8988T (cell line): Measurements from ENCODE around the gene ZNF341.

Experiments
- DNase-seq: peaks from one replicate; pipeline ENCODE4 v3.0.0; 2011

Gene ZNF341

DNA sequence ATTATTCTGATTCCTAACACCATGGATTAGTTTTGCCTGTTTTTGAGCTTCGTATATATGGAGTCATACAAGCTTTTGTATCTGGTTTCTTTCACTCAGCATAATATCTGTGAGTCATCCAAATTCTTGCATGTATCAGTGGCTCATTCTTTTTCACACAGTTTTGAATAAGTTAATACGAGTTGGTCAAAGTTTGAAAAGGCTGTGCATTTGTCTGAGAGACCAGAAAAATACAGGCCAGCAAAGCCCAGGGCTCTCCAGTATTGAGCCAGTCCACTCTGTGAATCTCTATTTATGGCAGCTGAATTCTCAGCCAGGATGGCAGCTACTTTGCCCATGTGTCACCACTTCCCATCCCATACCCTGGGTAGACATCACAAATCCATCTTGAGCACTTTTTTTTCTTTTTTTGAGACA is 72.1 kb downstream of the ZNF341 start:
- no peak for DNase-seq

DNA sequence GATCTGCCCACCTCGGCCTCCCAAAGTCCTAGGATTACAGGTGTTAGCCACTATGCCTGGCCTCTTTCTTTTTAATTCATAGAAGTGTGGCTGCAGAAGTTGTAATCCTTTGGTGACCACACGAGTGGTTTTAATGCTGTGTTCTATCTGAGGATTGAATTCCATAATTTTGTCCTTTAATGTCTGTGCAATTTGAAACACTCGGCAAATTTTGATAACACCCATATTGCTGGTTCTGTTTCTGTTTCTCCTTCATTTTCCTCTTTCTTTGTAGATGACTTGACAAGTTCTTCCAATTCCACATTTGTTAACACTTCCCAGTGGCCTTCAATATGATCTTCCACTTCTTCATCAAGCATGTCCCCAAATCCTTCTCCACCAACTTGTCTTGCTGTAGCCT is 76.6 kb downstream of the ZNF341 start:
- no peak for DNase-seq

DNA sequence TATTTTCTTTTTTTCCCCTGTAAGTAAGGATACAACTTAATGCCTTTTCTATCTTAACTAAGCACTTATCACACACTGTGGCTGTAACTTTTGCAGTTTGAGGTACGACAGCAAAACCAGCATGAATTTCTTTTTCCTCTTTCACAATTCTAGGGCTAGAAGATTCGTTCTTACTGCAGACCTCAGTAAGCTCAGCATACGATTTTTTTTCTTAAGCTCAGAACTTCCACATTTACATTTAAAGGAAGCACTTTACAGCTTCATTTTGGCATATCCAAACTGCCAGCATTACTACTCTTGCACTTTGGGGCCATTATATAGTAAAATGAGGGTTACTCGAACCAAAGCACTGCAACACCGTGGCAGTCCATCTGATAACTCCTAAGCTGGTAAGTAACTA is 78.5 kb downstream of the ZNF341 start:
- DNase-seq: no peak

DNA sequence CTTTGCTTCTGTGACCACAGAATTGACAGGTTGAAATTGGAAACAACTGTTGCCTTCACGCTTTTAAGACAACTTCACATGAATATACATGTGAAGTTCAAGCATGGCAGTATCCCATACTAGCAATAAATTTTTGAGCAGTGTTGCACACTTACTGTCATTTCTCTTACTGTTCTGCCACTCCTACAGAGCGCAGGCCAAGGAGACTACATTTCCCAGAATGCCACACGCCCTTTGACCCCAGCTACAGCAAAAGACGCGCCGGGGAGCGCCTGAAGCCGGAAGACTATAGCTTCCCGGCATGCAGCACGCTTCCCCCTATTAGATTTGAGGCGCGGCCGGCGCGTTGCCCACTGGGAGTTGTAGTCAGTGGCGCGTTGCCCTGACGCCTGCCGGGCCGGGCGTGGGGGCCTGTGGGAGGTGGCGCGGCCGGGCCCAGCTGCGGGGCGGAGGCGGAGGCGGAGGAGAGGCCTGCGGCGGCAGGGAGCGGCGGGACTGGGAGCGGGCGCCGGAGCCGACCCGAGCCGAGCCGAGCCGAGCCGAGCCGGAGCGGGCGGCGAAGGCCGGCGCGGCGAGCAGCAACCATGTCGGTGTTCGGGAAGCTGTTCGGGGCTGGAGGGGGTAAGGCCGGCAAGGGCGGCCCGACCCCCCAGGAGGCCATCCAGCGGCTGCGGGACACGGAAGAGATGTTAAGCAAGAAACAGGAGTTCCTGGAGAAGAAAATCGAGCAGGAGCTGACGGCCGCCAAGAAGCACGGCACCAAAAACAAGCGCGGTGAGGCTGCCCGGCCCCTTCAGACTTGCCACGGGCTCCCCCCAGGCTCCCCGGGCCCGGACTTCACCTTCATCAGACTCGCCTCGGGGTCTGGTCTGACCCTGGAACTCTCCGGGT is 79.3 kb downstream of the ZNF341 start, which contains the start of gene CHMP4B:
Gene CHMP4B (plus strand): TSS at position 464 of the 891 bp plus-strand sequence. CDS start 121 bp downstream, at position 585.
- DNase-seq: peak; percentile 90

DNA sequence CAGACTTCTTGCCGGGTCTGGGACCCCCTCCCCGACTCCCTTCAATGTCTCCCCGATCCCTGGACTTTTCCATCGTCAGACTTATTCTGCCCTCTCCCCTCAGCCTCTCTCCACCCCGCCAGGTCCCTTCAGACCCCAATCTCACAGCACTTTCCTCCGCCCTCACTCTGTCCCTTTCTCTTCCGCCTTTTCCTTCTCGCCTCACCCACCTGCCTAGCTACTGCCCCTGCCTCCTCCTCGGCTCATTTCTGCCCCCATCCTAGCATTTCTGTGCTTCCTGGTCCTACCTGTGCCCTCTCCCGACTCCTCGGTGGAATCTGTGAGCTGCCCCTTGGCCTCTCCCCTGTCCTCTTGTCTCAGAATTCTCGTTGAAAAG is 80.0 kb downstream of the ZNF341 start:
- DNase-seq: no peak

DNA sequence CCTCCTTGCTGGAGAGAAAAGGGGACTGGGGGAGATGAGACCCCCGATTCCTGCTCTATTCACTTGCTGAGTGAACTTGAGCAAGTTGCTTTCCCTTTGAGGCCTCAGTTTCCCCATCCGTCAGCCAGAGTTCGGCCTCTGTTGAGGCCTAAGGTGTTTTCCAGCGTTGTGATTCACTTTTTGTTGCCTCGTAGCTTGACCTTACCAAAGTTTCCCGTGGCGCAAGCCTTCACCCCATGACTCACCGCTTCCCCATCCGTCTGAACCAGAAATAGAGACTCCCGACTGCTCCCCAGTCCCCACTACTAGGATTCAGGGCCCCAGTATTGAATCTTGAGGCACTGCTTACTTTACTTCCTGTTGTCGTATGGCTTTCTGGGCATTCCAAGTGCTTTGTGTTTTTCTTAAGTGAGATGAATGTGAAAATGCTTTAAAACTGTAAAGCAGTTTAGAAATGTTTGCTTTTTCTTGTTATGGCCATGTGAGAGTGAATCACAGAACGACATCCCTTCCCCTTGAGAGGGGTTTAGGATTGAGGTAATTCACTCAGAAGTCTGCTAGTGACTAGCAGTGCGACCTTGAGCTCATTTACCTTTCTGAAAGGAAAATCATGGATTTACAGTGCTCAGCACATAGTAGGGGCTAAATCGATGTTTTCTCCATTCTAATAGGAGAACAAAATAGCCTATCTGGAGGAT is 80.5 kb downstream of the ZNF341 start:
- no peak for DNase-seq

DNA sequence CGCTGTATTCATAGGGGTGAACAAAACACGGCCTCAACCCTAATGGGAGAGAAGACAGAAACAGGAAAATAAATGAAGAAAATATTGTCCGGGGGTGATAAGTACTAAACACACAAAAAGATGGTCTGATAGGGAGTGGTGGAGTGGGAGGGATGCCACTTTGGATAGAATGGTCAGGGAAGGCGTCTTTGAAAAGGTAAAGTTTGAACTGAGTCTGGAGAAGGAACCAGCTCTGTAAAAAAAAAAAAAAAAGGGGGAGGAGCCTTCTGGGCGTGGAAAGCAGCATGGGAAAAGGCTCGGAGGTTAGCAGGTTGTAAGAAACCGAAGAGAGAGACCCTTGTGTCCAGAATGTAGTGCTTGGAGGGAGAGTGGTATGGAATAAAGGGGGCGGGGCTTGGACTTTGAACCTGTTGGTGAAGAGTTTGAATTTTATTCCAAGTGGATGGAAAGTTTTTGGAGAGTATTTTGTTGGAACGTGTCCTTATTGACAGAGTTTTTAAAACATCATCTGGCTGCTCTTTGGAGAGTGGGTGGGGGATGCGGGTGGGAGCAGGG is 81.2 kb downstream of the ZNF341 start:
- no peak for DNase-seq

DNA sequence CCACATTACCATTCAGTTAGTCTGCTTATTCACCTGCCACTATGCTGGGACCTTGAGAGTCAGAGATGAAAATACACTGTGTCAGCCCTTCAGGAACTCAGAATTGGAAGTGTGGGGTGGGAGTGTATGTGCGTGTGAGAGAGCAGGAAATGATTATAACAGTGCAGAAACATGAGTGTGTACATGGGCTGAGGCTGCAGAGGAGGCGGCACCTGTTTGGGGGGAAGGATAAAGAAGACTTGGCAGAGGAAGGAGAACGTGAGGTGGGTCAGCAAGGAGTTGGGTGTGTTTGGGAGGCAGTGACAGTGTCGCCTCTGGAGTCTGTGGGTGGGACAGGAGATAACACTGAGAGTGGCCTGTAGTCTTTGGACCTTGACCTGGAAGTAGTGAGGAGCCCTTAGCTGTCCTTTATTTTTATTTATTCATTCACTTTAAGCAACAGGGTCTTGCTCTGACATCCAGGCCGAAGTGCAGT is 82.5 kb downstream of the ZNF341 start:
- no peak for DNase-seq

DNA sequence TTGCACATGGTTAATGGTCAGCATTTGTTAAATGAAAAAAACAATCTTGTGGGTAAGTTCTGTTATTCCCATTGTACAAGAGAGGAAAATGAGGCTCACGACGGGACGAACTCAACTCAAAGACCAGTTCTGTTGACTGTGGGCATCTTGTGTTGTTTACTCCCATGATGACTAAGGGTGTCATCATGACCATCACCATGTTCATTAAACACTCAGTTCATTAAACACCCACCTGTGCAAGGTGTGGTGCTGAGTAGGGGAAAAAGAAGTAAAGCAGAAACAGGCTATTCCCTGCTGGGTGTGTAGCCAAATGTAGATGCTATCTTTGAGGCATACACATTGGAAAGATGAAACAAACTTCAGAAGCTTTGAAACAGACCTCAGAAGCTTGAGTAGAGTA is 83.9 kb downstream of the ZNF341 start:
- no peak for DNase-seq

DNA sequence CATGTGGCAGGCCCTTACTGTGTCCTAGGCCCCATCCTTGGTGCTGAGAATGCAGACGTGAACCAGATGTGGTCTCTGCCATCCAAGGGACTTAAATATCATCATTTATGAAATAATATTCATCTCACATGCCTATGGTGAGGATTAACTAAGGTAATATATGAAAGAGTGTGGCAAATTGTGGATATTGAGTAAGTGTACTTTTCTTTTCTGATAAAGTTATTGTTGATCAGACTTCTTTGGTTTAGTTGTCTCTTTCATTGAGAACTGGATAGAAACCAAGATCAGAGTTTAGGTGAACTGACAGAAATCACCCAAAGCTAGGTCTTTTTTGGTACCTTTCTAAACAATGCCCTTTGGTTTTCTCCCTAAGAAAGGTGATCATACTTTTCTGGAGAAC is 84.4 kb downstream of the ZNF341 start:
- DNase-seq: no peak

DNA sequence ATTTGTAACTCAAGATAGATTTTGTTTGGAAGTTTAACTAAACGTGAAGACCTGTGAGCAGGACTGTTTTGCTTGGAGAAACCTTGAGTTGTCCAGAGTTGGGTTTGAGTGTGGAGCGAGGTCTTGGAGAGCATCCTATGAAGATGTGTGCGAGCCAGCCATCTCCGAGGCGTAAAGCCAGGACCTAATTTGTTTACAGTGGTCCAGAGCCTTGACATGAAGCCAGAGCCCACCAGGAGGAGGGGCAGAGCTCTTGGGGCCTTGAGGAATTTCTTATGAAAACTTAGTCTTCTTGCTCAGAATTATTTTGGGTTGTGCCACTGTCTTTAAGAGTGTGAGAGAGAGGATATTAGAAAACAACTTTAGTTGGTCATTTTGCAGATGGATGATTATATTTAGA is 85.6 kb downstream of the ZNF341 start:
- no peak for DNase-seq

DNA sequence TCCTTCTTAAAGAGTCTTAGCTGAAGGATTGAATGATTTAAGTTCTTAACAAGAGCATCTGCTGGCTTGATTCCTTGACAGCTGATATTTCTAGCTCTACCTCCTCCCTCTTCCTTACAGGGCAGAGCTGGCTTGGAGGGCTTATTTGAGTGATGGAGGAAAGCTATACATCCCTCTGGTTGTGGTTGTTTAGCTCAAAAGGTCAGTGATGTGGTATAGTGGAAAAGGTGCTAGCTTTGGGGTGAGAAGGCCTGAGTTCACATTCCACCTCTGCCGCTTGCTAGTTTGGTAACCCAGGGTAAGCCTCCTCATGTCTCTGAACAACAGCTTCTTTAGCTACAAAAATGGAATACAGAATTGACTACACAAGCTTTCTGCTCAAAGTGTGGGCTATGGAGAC is 87.7 kb downstream of the ZNF341 start:
- DNase-seq: no peak

DNA sequence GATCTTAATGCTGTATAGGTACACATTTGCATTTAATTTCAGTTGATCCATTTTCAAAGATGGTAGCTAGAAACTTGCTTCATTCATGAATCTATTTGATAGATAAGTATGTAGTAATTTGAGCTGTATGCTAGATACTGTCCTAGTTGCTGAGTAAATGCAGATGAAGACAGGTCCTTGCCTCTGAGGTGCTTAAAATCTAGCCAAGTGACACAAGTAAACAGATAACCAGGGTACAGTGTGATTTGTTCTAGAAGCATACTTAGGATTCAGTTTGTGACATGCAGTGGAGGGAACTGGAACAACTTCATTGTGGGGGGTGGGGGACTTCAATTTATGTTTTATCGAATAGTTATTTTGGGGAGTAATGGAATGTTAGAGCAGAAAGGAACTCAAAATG is 88.6 kb downstream of the ZNF341 start:
- no peak for DNase-seq

DNA sequence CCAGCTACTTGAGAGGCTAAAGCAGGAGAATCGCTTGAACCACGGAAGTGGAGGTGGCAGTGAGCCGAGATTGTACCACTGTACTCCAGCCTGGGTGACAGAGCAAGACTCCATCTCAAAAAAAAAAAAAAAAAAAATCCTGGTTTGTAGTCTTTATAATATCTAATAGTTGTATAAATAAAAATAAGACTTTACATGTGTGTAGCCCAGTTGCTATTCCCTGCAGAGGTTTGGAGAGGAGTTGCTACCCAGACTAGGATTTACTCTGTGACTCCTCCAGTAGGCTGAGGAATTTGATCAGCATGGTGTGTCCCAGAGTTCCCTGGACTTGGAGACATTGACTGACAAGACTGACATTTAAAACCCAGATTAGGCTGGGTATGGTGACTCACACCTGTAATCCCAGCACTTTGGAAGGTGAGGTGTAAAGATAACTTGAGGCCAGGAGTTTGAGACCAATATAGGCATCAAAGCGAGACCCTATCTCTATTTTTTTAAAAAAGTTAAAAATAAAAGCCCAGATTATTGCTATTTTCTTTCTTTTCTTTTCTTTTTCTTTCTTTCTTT is 89.6 kb downstream of the ZNF341 start:
- no peak for DNase-seq

DNA sequence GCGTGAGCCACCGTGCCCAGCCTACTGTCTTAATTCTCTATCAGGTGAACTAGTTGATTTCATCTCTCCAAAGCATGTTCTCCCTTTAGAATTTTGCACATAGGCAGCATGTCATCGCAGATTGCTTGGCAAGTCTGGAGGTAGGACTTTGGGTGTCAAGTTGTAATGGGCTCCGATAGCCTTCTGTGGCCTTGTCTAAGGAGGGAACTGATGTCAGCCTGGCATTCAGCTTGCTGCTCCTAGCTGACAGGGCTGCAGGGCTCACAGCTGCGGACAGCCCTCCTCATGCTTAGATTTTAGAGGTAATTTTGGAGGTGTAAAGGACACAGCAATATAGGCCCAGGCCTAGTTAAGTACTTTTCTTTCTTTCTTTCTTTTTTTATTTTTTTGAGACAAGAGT is 90.6 kb downstream of the ZNF341 start:
- DNase-seq: no peak

DNA sequence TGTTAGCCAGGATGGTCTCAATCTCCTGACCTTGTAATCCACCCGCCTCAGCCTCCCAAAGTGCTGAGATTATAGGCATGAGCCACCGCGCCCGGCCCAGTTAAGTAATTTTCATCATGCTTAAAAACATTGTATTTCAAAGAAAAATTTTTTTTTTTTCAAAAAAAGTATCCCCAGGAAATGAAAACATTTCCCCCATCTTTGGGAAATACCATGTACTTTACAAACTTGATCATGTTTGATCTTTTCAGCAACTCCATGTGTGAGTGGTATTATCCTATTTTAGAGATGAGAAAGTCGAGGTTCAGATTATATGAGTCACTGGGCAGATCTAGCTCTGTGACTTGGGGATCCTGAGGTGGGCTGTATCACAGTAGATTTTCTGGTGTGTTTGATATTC is 91.2 kb downstream of the ZNF341 start:
- no peak for DNase-seq

DNA sequence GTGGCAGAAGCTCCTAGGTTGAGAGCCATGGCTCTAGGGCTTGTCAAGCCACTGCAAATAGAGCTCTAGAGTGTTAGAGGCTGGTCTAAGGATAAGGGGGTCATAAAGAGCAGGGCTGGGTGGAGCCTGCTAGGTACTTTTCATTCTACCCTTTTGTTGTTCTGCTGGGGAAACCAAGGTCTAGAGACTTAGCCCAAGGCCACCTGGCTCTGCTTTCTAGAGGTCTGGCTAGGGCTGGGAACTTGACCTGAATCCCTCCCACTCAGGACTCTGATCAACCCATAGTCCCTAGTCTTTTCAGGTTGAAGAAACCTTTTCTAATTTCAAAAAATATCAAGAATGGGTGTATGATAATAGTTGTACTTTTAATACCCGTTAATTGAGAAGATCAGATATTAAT is 93.1 kb downstream of the ZNF341 start:
- no peak for DNase-seq

DNA sequence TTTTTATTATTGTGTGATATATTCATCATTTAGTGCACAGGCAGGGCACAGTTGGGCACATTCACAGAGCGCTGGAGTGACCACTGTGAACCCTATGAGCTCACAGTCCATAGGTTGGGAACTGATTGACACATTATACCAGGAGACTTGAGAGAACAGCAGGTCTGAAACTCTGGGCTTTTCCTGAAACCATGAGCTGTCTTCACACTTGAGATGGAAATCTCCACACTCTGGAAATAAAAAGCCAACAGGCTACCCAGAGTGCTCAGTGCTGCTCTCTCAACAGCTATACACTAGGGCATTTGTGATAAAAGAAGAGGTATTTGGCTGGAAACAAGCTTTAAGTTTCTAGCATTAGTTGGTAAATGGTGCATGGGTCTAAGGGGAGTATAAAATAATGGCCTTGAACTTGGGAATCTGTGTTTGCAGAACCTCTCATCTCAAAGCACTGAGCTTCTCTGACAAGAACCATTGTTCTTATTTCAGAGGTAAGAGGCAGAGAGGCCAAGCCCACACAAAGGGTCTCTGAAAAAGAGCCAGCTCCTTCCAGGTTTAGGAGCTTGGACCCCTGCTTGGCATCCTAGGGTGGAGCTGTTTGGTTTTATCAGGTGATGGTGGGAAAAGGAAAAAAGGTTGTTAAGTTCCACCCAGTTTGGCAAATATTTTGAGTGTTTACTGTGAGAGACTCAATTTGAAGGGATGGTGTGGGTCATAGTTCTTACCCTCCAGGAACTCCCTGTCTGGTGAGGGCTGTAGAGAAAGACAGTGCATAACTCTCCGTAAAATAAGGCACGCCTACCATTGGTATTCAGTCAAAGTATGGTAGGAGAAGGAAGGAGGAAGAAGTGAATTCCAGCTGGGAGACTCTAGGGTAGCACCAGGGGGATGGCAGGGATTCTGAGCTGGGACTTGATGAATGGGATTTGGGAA is 93.8 kb downstream of the ZNF341 start:
- DNase-seq: no peak

DNA sequence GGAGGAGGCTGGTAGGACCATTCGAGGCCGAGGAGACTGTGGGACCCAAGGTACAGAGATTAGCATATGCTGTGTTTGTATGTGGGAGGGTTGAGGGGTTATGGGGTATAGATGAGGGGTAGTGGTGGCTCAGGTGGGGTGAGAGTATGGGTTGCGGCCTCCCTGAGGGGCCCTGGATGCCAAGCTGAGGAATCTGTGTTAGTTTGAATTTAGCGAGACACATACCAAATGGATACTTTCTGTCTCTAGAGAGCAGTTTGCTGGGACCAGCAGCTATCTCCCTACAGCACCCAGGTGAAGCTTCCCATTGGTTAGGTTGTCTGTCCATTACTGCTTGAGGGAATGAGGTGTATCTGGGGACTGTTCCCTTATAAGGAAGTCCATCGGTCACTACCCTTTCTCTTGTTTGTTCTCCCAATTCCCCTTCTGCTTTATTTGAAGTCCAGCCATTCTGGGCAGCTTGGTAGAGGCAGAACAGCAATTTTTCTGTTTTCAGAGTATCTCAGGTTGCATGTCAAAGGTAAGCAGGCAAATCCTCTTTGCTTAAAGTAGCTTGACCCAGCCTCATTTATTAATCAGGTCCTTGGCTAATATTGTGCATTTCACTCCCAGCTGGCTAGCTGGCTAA is 94.6 kb downstream of the ZNF341 start:
- no peak for DNase-seq

DNA sequence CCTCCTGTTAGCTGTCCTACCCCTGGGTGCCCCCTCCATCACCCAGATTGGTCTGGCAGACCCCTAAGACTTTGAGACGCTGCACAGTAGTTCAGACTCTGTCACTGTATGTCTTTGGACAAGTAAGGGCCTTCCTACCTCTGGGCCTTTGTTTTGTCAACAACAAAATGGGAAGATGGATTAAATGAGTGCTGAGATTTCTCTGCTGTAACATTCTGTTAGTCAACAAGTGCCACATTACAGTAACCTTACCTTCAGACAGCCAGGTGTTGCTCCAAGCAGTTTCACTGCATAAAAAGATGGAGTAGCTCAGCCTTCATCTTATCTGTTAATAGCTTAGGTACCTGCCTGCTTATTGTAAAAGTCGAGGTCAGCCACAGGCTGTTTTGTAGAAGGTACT is 95.3 kb downstream of the ZNF341 start:
- DNase-seq: no peak

DNA sequence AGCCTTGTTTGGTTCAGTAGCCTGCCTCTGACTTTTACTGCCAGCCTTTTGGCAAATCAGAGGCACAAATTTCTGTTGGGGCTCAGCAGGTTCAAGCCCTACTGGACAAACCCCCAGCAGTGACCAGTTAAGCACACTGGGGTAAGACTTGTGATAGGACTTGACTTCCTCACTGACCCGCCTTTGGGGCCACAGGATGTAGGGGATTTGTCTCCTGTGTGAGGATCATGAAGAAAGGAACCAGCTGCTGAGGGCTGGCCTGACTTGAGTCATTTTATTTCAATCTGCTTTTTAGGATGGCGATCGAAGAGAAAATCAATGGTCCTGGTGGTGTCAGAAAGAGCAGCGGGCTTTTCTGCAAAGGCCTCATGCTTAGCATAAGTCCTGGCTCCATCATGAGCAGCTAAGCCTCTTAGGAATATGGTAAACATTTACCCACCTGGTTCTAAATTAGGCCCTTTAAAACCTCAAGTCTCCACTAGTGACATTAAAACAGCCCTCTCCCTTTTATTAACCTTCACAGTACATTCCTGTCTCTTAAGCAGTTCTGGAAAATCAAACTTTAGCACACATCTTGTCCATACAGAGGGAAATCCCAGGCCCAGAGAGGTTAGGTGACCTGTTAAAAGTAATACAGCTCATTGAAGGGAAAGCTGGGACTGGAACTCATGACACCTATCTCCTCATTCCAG is 96.0 kb downstream of the ZNF341 start:
- DNase-seq: no peak
